Choroid plexus epithelial cell (primary cell): Measurements from ENCODE around the gene ATG14.
A peak's percentile ranks its signal among the peaks of the same experiment; 100 is the strongest.
"Not testable (repeated sequence)": the region's sequence is repeated elsewhere in the genome, so short reads cannot be mapped to it uniquely, and the experiment has no call there.

Experiments
- DNase-seq: peaks from one replicate; pipeline ENCODE4 v3.0.0-alpha.2; 2010; ENCODE audit warnings: low read depth
- H3K4me3 ChIP-seq: 2 replicates; pipeline ENCODE4 v1.5.1; 2011; ENCODE audit warnings: low read depth, mild to moderate bottlenecking, control low read depth, low read length, moderate library complexity
- CTCF ChIP-seq: conservative IDR thresholded peaks from 2 replicates; pipeline ENCODE4 v1.5.1; 2011; ENCODE audit warnings: low read depth, mild to moderate bottlenecking, control low read depth, inconsistent platforms, low read length, moderate library complexity

The ATG14 gene

GRCh38 chr14:55387121-55387520, 24.5 kb downstream of the ATG14 start:
- no peak for TF ChIP-seq CTCF
- DNase-seq: no peak

GRCh38 chr14:55386037-55386808, 25.4 kb downstream of the ATG14 start:
- no peak for TF ChIP-seq CTCF
- no peak for DNase-seq
- H3K4me3 ChIP-seq: no peak overlapping the region

More at GRCh38 chr14:55387121-55387520, 24.5 kb downstream of the ATG14 start:
- no peak overlapping the region for H3K4me3 ChIP-seq

GRCh38 chr14:55384536-55384935, 27.1 kb downstream of the ATG14 start:
- no peak overlapping the region for H3K4me3 ChIP-seq
- DNase-seq: no peak
- no peak for TF ChIP-seq CTCF

- H3K4me3 ChIP-seq: no peak overlapping the region
- no peak for TF ChIP-seq CTCF
- no peak for DNase-seq
Measured at GRCh38 chr14:55383541-55384140, 28.0 kb downstream of the ATG14 start.

GRCh38 chr14:55383056-55383466, 28.6 kb downstream of the ATG14 start:
- DNase-seq: peak; percentile 24

GRCh38 chr14:55382483-55382882, 29.1 kb downstream of the ATG14 start:
- no peak overlapping the region for H3K4me3 ChIP-seq
- peak; percentile 33 for DNase-seq
- no peak for TF ChIP-seq CTCF

More at GRCh38 chr14:55383056-55383466, 28.6 kb downstream of the ATG14 start:
- H3K4me3 ChIP-seq: not testable (repeated sequence)

GRCh38 chr14:55381561-55381960, 30.1 kb downstream of the ATG14 start:
- no peak overlapping the region for H3K4me3 ChIP-seq
- TF ChIP-seq CTCF: no peak
- DNase-seq: no peak
